Epithelial cell of esophagus (primary cell): ENCODE data around the gene NFKB2.
A peak's percentile ranks its signal among the peaks of the same experiment; 100 is the strongest.

ENCODE experiments used
- DNase-seq: peaks from one replicate; pipeline ENCODE4 v3.0.0; 2010; ENCODE audit warnings: low read depth
- H3K4me3 ChIP-seq: 2 replicates; pipeline ENCODE4 v1.5.1; 2011; ENCODE audit warnings: mild to moderate bottlenecking, low read length, control low read depth
- CTCF ChIP-seq: IDR thresholded peaks from 2 replicates; pipeline ENCODE4 v1.5.1; 2011; ENCODE audit warnings: low read depth, mild to moderate bottlenecking, low read length, control low read depth, inconsistent platforms; ENCODE audit not compliant: insufficient read depth; ENCODE audit errors: missing control alignments

Gene NFKB2

GRCh38 chr10:102368077-102368476 lies 27.4 kb upstream of the NFKB2 start:
- no peak for TF ChIP-seq CTCF
- H3K4me3 ChIP-seq, result no peak overlapping the region
- DNase-seq, result peak; percentile 64

GRCh38 chr10:102371295-102371694 lies 24.2 kb upstream of the NFKB2 start:
- TF ChIP-seq CTCF, result no peak
- H3K4me3 ChIP-seq, result no peak overlapping the region
- no peak for DNase-seq

GRCh38 chr10:102375250-102375649 lies 20.3 kb upstream of the NFKB2 start:
- TF ChIP-seq CTCF, result no peak
- peak; percentile 22 for DNase-seq
- H3K4me3 ChIP-seq, result no peak overlapping the region

GRCh38 chr10:102375867-102376266 lies 19.6 kb upstream of the NFKB2 start:
- no peak for TF ChIP-seq CTCF
- no peak for DNase-seq
- no peak overlapping the region for H3K4me3 ChIP-seq

- no peak for TF ChIP-seq CTCF
- no peak overlapping the region for H3K4me3 ChIP-seq
- DNase-seq, result no peak
Observed at GRCh38 chr10:102376901-102377300, 18.6 kb upstream of the NFKB2 start.

- DNase-seq, result no peak
- TF ChIP-seq CTCF, result no peak
- H3K4me3 ChIP-seq, result no peak overlapping the region
Observed at GRCh38 chr10:102379383-102379782, 16.1 kb upstream of the NFKB2 start.

GRCh38 chr10:102381983-102382382 lies 13.5 kb upstream of the NFKB2 start:
- TF ChIP-seq CTCF, result no peak
- no peak for DNase-seq
- H3K4me3 ChIP-seq, result no peak overlapping the region
